ENCODE data around the gene SMURF1. TPM values are rescaled to one million over a fixed set of nuclear protein-coding genes. Genes with fewer than 3 reads are reported as not detected.

Gene SMURF1
- total RNA-seq, 3 donors from 2014 or later (not counting 1 experiment from before 2014, with no cell fraction given): 33.3 to 34.7 (median 34.2) TPM

GRCh38 chr7:99073839-99074446 is 70.0 kb downstream of the SMURF1 start:
- H3K4me1 ChIP-seq (ENCODE audit: control insufficient read depth, insufficient read depth, low read length): peaks cover under 1% of the 10 kb centered on the region
- DNase-seq (no peak), ATAC-seq (no peak)
- WGBS (ENCODE audit: insufficient coverage): 100% methylated on average over 1 of the region's 2 CpGs
- Mint-ChIP-seq H3K9me3 (no peaks in the 10 kb centered on the region), H3K4me3 (no peak overlapping the region), H3K27ac (no peak overlapping the region), H3K4me1 (peaks cover 27 to 30% of the 10 kb centered on the region in 2 donors), H3K27me3 (ENCODE audit: low read depth in 2 of 2) (no peaks in the 10 kb centered on the region), H3K36me3 (no peaks in the 10 kb centered on the region)
- no peak overlapping the region for H3K4me3 ChIP-seq (ENCODE audit: low read length)
- H3K36me3 ChIP-seq (ENCODE audit: control insufficient read depth, insufficient read depth, low read length): no peaks in the 10 kb centered on the region
- intact Hi-C loops (cut with micrococcal nuclease): no loop called here
- H3K27ac ChIP-seq (ENCODE audit: low read length): no peak overlapping the region
- H3K27me3 ChIP-seq (ENCODE audit: control insufficient read depth, insufficient read depth, low read length): no peaks in the 10 kb centered on the region
- no peaks in the 10 kb centered on the region for H3K9me3 ChIP-seq (ENCODE audit: control insufficient read depth, insufficient read depth, low read length)
- no peak for TF ChIP-seq CTCF (IDR thresholded peaks at IDR 0.05)

GRCh38 chr7:99072126-99072525 is 71.8 kb downstream of the SMURF1 start:
- no peak overlapping the region for H3K4me3 Mint-ChIP-seq
- DNase-seq: no peak
- H3K27ac Mint-ChIP-seq: no peak overlapping the region
- Histone ChIP-seq H3K27ac (ENCODE audit: low read length) (no peak overlapping the region), H3K9me3 (ENCODE audit: control insufficient read depth, insufficient read depth, low read length) (no peaks in the 10 kb centered on the region), H3K27me3 (ENCODE audit: control insufficient read depth, insufficient read depth, low read length) (no peaks in the 10 kb centered on the region), H3K36me3 (ENCODE audit: control insufficient read depth, insufficient read depth, low read length) (no peaks in the 10 kb centered on the region), H3K4me3 (ENCODE audit: low read length) (no peak overlapping the region), H3K4me1 (ENCODE audit: control insufficient read depth, insufficient read depth, low read length) (no peaks in the 10 kb centered on the region)
- no peaks in the 10 kb centered on the region for H3K36me3 Mint-ChIP-seq
- no peak for TF ChIP-seq CTCF (IDR thresholded peaks at IDR 0.05)
- H3K4me1 Mint-ChIP-seq: peaks cover 27 to 30% of the 10 kb centered on the region in 2 donors
- no peaks in the 10 kb centered on the region for H3K27me3 Mint-ChIP-seq (ENCODE audit: low read depth in 2 of 2)
- intact Hi-C loops (cut with micrococcal nuclease): no loop called here
- 99% methylated on average over 7 of the region's 7 CpGs for WGBS (ENCODE audit: insufficient coverage)
- ATAC-seq: no peak
- H3K9me3 Mint-ChIP-seq: no peaks in the 10 kb centered on the region

GRCh38 chr7:99070361-99070760 is 73.5 kb downstream of the SMURF1 start:
- intact Hi-C loops (cut with micrococcal nuclease): no loop called here
- WGBS (ENCODE audit: insufficient coverage): 92% methylated on average over 3 of the region's 3 CpGs
- no peaks in the 10 kb centered on the region for H3K36me3 ChIP-seq (ENCODE audit: control insufficient read depth, insufficient read depth, low read length)
- no peak overlapping the region for H3K4me3 ChIP-seq (ENCODE audit: low read length)
- Mint-ChIP-seq H3K36me3 (no peaks in the 10 kb centered on the region), H3K27me3 (ENCODE audit: low read depth in 2 of 2) (no peaks in the 10 kb centered on the region), H3K9me3 (no peaks in the 10 kb centered on the region), H3K27ac (no peak overlapping the region), H3K4me3 (no peak overlapping the region), H3K4me1 (peaks cover 27 to 28% of the 10 kb centered on the region in 2 donors)
- no peaks in the 10 kb centered on the region for H3K9me3 ChIP-seq (ENCODE audit: control insufficient read depth, insufficient read depth, low read length)
- no peak overlapping the region for H3K27ac ChIP-seq (ENCODE audit: low read length)
- H3K4me1 ChIP-seq (ENCODE audit: control insufficient read depth, insufficient read depth, low read length): no peaks in the 10 kb centered on the region
- no peak for TF ChIP-seq CTCF (IDR thresholded peaks at IDR 0.05)
- DNase-seq (no peak), ATAC-seq (no peak)
- H3K27me3 ChIP-seq (ENCODE audit: control insufficient read depth, insufficient read depth, low read length): no peaks in the 10 kb centered on the region
